HepG2 (cell line): ENCODE results near the gene GPC6. TPM values are rescaled to one million over a fixed set of nuclear protein-coding genes. Genes with fewer than 3 reads are reported as not detected.

Experiments used
- AHDC1 ChIP-seq: sonication (generic); formaldehyde crosslinking; IDR thresholded peaks from 2 replicates; pipeline ENCODE4 v1.5.1; 2020; ENCODE audit warnings: mild to moderate bottlenecking, missing genetic modification reagents, borderline replicate concordance
- ARID2 ChIP-seq: sonication (generic); formaldehyde crosslinking; IDR thresholded peaks from 2 replicates; pipeline ENCODE4 v1.8.1; 2022; ENCODE audit warnings: mild to moderate bottlenecking, missing genetic modification reagents, borderline replicate concordance
- ATRX ChIP-seq: sonication (generic); formaldehyde crosslinking; IDR thresholded peaks from 2 replicates; pipeline ENCODE4 v1.4.0; 2020; ENCODE audit warnings: missing genetic modification reagents, borderline replicate concordance
- CREB1 ChIP-seq, 2 experiments: fragments of 450-650 bp in 1 of 2; IDR thresholded peaks; 2 replicates each; pipeline ENCODE4 v1.6.1; 2016 to 2017; ENCODE audit warnings: control low read depth in 1 of 2, mild to moderate bottlenecking in 1 of 2, missing compliant biosample characterization in 1 of 2, missing genetic modification characterization in 1 of 2
- DMAP1 ChIP-seq: IDR thresholded peaks from 2 replicates; pipeline ENCODE4 v1.6.1; 2016
- HDAC2 ChIP-seq: sonication (generic); formaldehyde crosslinking; IDR thresholded peaks from 2 replicates; pipeline ENCODE4 v1.4.0; 2020; ENCODE audit warnings: missing genetic modification reagents
- HNRNPLL ChIP-seq: fragments of 200-400 bp; formaldehyde crosslinking; IDR thresholded peaks from 2 replicates; pipeline ENCODE4 v1.6.1; 2017; ENCODE audit warnings: mild to moderate bottlenecking, low read depth, low read length; ENCODE audit not compliant: poor library complexity, severe bottlenecking
- SP5 ChIP-seq: IDR thresholded peaks from 2 replicates; pipeline ENCODE4 v1.6.1; 2016; ENCODE audit warnings: low read depth, borderline replicate concordance
- THAP11 ChIP-seq: IDR thresholded peaks from 2 replicates; pipeline ENCODE4 v1.6.1; 2016; ENCODE audit warnings: missing biosample characterization, missing genetic modification reagents
- ZIK1 ChIP-seq: sonication (generic); formaldehyde crosslinking; IDR thresholded peaks from 2 replicates; pipeline ENCODE4 v1.5.0; 2020; ENCODE audit warnings: mild to moderate bottlenecking, low read depth, missing genetic modification reagents, borderline replicate concordance
- ZNF18 ChIP-seq: sonication (generic); formaldehyde crosslinking; IDR thresholded peaks from 2 replicates; pipeline ENCODE4 v1.8.0; 2022; ENCODE audit warnings: mild to moderate bottlenecking, missing genetic modification reagents; ENCODE audit not compliant: insufficient replicate concordance
- ZNF234 ChIP-seq: sonication (generic); formaldehyde crosslinking; conservative IDR thresholded peaks from 2 replicates; pipeline ENCODE4 v1.5.1; 2020; ENCODE audit warnings: mild to moderate bottlenecking, missing genetic modification reagents
- ZNF296 ChIP-seq: sonication (generic); formaldehyde crosslinking; conservative IDR thresholded peaks from 2 replicates; pipeline ENCODE4 v1.5.0; 2020; ENCODE audit warnings: mild to moderate bottlenecking, missing genetic modification reagents
- ZNF609 ChIP-seq: sonication (generic); formaldehyde crosslinking; IDR thresholded peaks from 2 replicates; pipeline ENCODE4 v1.4.0; 2020; ENCODE audit warnings: mild to moderate bottlenecking, missing genetic modification reagents, borderline replicate concordance
- ZNF644 ChIP-seq: IDR thresholded peaks from 2 replicates; pipeline ENCODE4 v1.6.1; 2016; ENCODE audit warnings: low read depth
- ZNF709 ChIP-seq: sonication (generic); formaldehyde crosslinking; IDR thresholded peaks from 2 replicates; pipeline ENCODE4 v1.5.0; 2020; ENCODE audit warnings: mild to moderate bottlenecking, missing genetic modification reagents
- ZNF766 ChIP-seq: sonication (generic); formaldehyde crosslinking; IDR thresholded peaks from 2 replicates; pipeline ENCODE4 v1.5.0; 2020; ENCODE audit warnings: missing genetic modification reagents, borderline replicate concordance
- polyA plus RNA-seq, 8 experiments: library from polyadenylated mRNA; depleted of rRNA in 3 of 8; stranded (reverse) in 7 of 8; unstranded in 1 of 8; fragments of >200 nt; fragmentation: Illumina TruSeq in 4 of 8; extraction: Trizol in 4 of 8; gene quantifications; 2 replicates each; pipeline versions ENCODE4 v1.2.1 to v1.2.3, GENCODE V29; 2011 to 2016; ENCODE audit warnings: low read depth in 4 of 8, missing spikeins in 1 of 8, mixed read lengths in 1 of 8; ENCODE audit not compliant: insufficient read depth in 1 of 8
- total RNA-seq, 5 experiments: library from RNA; depleted of rRNA; stranded (reverse); fragments of >200 nt; fragmentation: Illumina TruSeq; extraction: Trizol; gene quantifications; 2 replicates each; pipeline ENCODE4 v1.2.3, GENCODE V29; 2016; ENCODE audit warnings: low read depth in 1 of 5

The GPC6 gene
- total and polyA plus RNA-seq, 2 of the 13 experiments (the other 11 are each of a cell fraction or from before 2014, with no cell fraction given), result 24.5 to 33.9 TPM

GRCh38 chr13:93227878-93228642, 1.5 kb downstream of the GPC6 start (continued):
- TF ChIP-seq ATRX (CRISPR knock-in tag) (no peak), ZNF766 (0 out of 2 replicates have a peak, but pooled peaks have one; percentile 62), ZNF709 (CRISPR knock-in tag) (no peak), ZNF18 (CRISPR knock-in tag) (peak; percentile 68), SP5 (CRISPR knock-in tag) (no peak), HDAC2 (CRISPR knock-in tag) (peak; percentile 55; the same call in 1 of the 2 replicates), ZNF296 (CRISPR knock-in tag) (no peak), ZNF609 (CRISPR knock-in tag) (no peak), ZIK1 (CRISPR knock-in tag) (no peak; the same call in 1 of the 2 replicates), CREB1 (IDR thresholded peaks at IDR 0.05) (no peak), CREB1 (CRISPR knock-in tag; IDR thresholded peaks at IDR 0.05) (no peak), THAP11 (CRISPR knock-in tag) (no peak), AHDC1 (CRISPR knock-in tag) (no peak; the same call in 1 of the 2 replicates), ARID2 (CRISPR knock-in tag) (0 out of 2 replicates have a peak, but pooled peaks have one; percentile 76), ZNF234 (CRISPR knock-in tag) (0 out of 2 replicates have a peak, but pooled peaks have one; percentile 9), ZNF644 (CRISPR knock-in tag) (no peak), DMAP1 (CRISPR knock-in tag) (0 out of 2 replicates have a peak, but pooled peaks have one; percentile 24), HNRNPLL (peak; percentile 93)
